HTERT RPE-1 (cell line): Measurements from ENCODE around the gene PPP1R11.
"Not testable (repeated sequence)": the region's sequence is repeated elsewhere in the genome, so short reads cannot be mapped to it uniquely, and the experiment has no call there.

Experiments used
- in situ Hi-C: fragments of 300-500 bp; cut with MboI; formaldehyde crosslinking; loops from 4 replicates; pipeline ENCODE4 v1.14.3; 2020; ENCODE audit warnings: low sequenced_read_pairs

PPP1R11 gene

GRCh38 chr6:30093951-30094661 lies 27.1 kb downstream of the PPP1R11 start:
- in situ Hi-C loops: no loop called here

DNA sequence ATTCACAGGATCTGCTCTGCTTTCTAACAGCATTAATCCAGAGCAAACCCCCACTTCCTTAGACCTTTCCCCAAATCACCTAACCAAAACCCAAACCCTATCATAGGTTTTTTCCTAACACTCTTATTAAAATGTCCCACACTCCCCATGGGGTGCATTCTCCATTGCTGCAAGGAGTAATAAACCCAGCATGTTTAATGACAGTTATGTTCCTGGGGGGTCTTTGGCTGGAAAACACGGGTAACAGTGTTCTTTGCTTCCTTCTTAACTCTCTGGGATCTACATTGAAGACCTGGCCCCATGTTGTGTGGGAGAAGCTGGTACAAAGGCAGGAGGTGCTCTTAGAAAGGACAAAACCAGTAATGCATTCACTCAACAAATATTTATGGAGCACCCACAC lies 29.8 kb downstream of the PPP1R11 start:
- in situ Hi-C loops: no loop called here

DNA sequence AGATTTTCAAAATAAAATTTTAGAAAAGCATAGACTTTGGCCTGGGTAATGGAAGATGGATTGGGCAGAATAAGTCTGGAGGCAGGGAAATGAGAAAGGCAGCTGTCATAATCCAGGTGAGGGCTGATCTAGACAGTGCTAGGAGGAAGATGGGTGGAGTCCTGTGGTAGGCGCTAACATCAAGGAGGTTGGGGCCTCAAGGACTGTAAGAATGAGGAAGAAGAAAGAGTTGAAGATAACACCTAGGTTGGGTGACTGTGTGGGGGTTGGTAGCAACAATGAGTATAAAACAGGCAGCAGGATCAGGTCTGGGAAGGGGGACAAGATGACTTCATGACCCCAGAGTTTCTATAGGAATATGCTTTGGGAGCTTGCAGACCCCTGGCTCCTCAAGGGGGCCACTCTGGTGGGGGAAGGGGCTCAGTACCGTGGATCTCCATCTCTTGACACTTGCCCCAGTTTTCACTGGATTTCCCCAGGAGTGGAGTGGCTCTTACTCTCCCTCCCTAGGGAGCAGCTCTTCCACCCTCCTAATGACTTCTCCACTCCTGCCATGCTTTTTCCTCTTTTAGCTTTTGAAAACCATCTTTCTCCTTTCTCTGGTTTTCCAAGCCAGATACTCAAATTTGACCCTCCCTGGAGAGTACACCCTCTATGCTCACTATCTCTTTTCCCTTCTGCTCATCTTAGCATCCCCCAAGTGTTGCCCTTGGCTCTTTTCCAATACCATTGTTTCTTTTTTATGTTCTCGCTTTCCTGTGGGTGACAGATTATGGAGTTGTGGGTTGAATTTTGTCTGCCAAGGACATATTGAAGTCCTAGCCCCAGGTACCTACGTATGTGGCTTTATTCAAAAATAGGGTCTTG lies 31.1 kb downstream of the PPP1R11 start:
- in situ Hi-C loops: no loop called here

- in situ Hi-C loops: no loop called here
These were observed 33.2 kb downstream of the PPP1R11 start for GRCh38 chr6:30100154-30100553.

- in situ Hi-C loops: no loop called here
These were observed 33.8 kb downstream of the PPP1R11 start for GRCh38 chr6:30100585-30101443.

GRCh38 chr6:30101444-30102413 lies 34.7 kb downstream of the PPP1R11 start:
- in situ Hi-C loops: no loop called here

GRCh38 chr6:30102414-30102969 lies 35.5 kb downstream of the PPP1R11 start:
- in situ Hi-C loops: no loop called here

DNA sequence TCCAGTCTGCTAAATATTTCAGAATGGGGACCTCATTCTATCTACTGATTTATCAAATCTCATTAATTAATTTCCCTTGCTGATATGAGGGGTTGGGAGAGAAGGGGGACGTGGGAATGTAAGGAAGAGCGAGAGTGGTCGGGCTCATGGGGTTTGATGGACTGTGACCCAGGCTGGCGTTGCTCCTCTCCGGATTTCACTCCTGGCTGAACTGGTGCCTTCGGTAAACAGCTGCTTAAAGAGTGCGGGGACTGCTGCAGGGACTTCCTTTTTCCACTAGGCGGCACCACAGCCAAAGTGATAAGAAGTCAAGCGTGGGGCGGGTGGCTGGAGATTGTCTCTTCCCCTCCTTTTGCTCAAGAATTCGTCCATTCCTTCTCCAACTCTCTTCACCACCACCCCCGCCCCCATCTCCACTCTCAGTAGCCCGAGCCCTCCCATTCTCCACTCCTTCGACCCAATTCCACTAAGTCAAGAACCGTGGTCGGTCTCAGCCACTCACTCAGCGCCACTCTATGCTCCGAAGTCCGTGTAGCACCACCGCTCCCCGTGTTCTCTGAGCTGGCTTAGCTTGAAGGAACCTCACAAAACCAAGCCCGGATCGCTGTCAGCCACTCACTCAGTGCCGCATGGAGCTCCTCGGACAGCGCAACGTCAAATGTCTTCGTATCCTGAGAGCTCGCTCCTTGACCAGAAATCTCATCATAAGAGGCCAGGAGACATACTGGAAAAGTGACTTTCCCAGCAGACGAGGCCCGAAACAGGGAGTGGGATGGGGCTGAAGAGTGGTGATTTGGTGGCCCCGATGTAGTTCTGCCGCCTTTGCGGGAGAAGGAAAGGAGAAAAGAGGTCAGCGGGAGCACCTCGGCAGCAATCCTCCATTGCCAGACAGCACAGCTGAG lies 36.2 kb downstream of the PPP1R11 start:
- in situ Hi-C loops: no loop called here

DNA sequence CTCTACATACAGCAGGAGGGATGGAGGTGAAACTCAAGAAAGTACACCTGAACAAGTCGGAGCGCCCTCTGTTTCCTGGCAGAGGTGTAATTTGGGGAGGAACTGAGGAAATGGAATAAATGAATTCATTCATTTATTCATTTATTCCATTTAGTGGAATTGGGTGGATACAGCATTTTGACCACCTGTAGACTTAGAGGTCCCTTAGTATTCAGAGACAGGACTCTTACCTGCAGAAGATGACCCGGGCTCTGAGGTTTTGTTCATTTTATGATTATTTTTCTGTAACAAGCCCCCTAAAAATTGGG lies 36.8 kb downstream of the PPP1R11 start:
- in situ Hi-C loops: no loop called here

GRCh38 chr6:30104661-30105060 lies 37.7 kb downstream of the PPP1R11 start:
- in situ Hi-C loops: no loop called here

GRCh38 chr6:30111266-30111856 lies 44.4 kb downstream of the PPP1R11 start:
- in situ Hi-C loops: no loop called here

DNA sequence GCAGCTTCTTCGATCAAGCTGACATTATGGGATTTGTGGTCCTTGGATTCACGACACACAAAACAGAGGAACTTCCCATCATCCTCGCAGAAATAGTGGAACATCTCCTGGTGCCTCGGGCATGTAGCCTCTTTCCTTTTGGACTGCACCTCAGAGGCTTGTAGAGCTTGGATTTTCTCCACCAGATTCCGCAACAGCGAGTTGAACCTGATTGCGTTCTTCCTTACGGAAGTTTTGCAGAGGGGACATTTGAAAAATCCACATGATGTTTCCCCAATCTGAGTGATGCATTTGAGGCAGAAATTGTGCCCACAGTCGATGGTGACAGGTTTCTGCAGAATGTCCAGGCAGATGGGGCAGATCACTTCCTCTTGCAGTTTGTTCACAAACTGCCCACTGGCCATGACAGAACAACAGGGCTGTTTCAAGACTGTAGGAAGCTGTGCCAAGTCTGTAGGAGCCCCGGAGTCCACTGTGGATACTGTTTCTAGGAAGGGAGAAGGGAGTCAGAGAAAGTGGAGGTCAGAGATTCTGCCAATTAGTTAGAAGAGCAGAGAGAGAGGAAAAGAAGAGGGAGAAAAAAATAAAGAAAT lies 45.5 kb downstream of the PPP1R11 start:
- in situ Hi-C loops: no loop called here

DNA sequence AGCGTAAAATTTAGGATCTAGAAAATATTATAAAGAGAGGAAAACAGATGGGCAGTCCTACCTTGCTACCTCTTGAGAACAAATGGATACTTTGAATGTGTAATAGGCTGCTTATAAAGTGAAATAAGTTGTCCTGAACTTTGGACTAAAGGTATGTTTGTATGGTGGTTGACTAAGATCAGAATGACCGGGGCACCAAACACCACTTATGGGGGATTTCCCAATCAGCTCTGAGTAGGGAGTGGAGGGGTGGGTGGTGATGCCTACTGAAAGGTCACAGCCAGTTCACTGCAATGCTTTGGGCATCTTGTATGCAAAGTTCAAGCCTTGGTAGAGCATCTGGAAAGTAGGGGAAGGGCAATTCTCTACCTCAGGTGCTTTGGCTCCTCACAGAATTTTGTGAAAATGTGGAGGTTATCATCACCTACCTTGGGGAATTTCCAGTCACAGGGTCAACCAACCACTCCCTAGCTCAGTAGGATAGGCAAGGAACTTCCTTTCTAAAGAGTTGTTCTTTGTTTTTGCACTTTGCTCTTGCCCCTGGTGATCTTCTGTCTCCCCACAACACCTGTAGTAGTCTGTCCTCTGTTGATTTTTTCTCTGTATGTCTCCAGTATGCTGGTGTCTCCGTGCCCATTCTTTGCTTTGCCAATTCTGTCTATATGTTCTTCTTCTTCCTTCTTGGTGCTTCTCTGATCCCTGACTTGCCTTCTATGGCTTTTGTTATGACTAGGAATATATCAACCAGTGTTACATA lies 46.2 kb downstream of the PPP1R11 start, which contains the start of gene TRIM31:
TSS of gene TRIM31 (minus strand) at position 88 of the 757 bp plus-strand sequence. CDS start 285 bp downstream, outside the sequence.
- in situ Hi-C loops: no loop called here

- in situ Hi-C loops: no loop called here
These were observed 46.8 kb downstream of the PPP1R11 start for GRCh38 chr6:30113841-30114240.

GRCh38 chr6:30116724-30117123 lies 49.7 kb downstream of the PPP1R11 start:
- in situ Hi-C loops: no loop called here

- in situ Hi-C loops: not testable (repeated sequence)
These were observed 51.7 kb downstream of the PPP1R11 start for GRCh38 chr6:30118691-30119090.
